SK-N-SH treated with all-trans-retinoic acid at 6 μM for 48 hours (cell line): Measurements from ENCODE around the gene CADM1.

Experiments
- BACH2 ChIP-seq: fragments of 250-450 bp; sonication (Bioruptor Pico); IDR thresholded peaks from 2 replicates; pipeline ENCODE4 v1.9.0; 2021; ENCODE audit warnings: mild to moderate bottlenecking, borderline replicate concordance
- CSDC2 ChIP-seq: fragments of 250-450 bp; sonication (Bioruptor Pico); IDR thresholded peaks from 2 replicates; pipeline ENCODE4 v1.5.0; 2020; ENCODE audit warnings: mild to moderate bottlenecking, moderate library complexity
- GLIS3 ChIP-seq: fragments of 250-450 bp; sonication (Bioruptor Pico); IDR thresholded peaks from 2 replicates; pipeline ENCODE4 v1.5.0; 2020; ENCODE audit warnings: mild to moderate bottlenecking, moderate library complexity
- ISL1 ChIP-seq: fragments of 250-450 bp; sonication (Bioruptor Pico); IDR thresholded peaks from 2 replicates; pipeline ENCODE4 v2.1.2; 2022; ENCODE audit warnings: mild to moderate bottlenecking, moderate library complexity
- PPARA ChIP-seq: fragments of 250-450 bp; sonication (Bioruptor Pico); IDR thresholded peaks from 2 replicates; pipeline ENCODE4 v1.5.0; 2020; ENCODE audit warnings: mild to moderate bottlenecking, borderline replicate concordance
- RARB ChIP-seq: fragments of 250-450 bp; sonication (Bioruptor Pico); IDR thresholded peaks from 2 replicates; pipeline ENCODE4 v1.8.0; 2021; ENCODE audit warnings: mild to moderate bottlenecking, moderate library complexity
- ZFP3 ChIP-seq: fragments of 250-450 bp; sonication (Bioruptor Pico); IDR thresholded peaks from 2 replicates; pipeline ENCODE4 v1.5.0; 2020; ENCODE audit warnings: mild to moderate bottlenecking, moderate library complexity
- ZNF70 ChIP-seq: fragments of 450-650 bp; formaldehyde crosslinking; IDR thresholded peaks from 2 replicates; pipeline ENCODE4 v1.5.0; 2020; ENCODE audit warnings: mild to moderate bottlenecking, moderate library complexity
- TF ChIP-seq, protein P1 (sequence below): fragments of 250-450 bp; sonication (Bioruptor Pico); IDR thresholded peaks from 2 replicates; pipeline ENCODE4 v1.5.0; 2020; ENCODE audit warnings: mild to moderate bottlenecking, moderate library complexity
- TF ChIP-seq, protein P2 (sequence below): fragments of 250-450 bp; sonication (Bioruptor Pico); IDR thresholded peaks from 2 replicates; pipeline ENCODE4 v1.8.0; 2020; ENCODE audit warnings: mild to moderate bottlenecking, moderate library complexity, borderline replicate concordance
- TF ChIP-seq, protein P3 (sequence below): fragments of 250-450 bp; sonication (Bioruptor Pico); IDR thresholded peaks from 2 replicates; pipeline ENCODE4 v1.8.0; 2021; ENCODE audit warnings: low read depth, mild to moderate bottlenecking, moderate library complexity, borderline replicate concordance
- TF ChIP-seq, protein P4 (sequence below): fragments of 250-450 bp; sonication (Bioruptor Pico); IDR thresholded peaks from 2 replicates; pipeline ENCODE4 v1.5.1; 2020; ENCODE audit warnings: low read depth, mild to moderate bottlenecking, moderate library complexity

DNA sequence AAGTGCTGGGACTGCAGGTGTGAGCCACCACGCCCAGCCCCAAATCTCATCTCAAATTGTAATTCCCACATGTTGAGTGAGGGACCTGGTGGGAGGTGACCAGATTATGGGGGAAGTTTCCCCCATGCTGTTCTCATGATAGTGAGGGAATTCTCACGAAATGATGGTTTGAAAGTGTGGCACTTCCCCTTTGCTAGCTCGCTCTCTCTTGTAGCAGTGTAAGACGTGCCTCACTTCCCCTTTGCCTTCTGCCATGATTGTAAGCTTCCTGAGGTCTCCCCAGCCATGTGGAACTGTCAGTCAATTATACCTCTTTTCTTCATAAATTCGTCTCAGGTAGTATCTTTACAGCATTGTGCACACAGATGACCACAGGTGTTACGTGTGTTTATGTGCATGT lies 357.8 kb downstream of the CADM1 start:
- TF ChIP-seq, protein P1, sequence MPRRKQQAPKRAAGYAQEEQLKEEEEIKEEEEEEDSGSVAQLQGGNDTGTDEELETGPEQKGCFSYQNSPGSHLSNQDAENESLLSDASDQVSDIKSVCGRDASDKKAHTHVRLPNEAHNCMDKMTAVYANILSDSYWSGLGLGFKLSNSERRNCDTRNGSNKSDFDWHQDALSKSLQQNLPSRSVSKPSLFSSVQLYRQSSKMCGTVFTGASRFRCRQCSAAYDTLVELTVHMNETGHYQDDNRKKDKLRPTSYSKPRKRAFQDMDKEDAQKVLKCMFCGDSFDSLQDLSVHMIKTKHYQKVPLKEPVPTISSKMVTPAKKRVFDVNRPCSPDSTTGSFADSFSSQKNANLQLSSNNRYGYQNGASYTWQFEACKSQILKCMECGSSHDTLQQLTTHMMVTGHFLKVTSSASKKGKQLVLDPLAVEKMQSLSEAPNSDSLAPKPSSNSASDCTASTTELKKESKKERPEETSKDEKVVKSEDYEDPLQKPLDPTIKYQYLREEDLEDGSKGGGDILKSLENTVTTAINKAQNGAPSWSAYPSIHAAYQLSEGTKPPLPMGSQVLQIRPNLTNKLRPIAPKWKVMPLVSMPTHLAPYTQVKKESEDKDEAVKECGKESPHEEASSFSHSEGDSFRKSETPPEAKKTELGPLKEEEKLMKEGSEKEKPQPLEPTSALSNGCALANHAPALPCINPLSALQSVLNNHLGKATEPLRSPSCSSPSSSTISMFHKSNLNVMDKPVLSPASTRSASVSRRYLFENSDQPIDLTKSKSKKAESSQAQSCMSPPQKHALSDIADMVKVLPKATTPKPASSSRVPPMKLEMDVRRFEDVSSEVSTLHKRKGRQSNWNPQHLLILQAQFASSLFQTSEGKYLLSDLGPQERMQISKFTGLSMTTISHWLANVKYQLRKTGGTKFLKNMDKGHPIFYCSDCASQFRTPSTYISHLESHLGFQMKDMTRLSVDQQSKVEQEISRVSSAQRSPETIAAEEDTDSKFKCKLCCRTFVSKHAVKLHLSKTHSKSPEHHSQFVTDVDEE (CRISPR knock-in tag) = no peak
- TF ChIP-seq, protein P2, sequence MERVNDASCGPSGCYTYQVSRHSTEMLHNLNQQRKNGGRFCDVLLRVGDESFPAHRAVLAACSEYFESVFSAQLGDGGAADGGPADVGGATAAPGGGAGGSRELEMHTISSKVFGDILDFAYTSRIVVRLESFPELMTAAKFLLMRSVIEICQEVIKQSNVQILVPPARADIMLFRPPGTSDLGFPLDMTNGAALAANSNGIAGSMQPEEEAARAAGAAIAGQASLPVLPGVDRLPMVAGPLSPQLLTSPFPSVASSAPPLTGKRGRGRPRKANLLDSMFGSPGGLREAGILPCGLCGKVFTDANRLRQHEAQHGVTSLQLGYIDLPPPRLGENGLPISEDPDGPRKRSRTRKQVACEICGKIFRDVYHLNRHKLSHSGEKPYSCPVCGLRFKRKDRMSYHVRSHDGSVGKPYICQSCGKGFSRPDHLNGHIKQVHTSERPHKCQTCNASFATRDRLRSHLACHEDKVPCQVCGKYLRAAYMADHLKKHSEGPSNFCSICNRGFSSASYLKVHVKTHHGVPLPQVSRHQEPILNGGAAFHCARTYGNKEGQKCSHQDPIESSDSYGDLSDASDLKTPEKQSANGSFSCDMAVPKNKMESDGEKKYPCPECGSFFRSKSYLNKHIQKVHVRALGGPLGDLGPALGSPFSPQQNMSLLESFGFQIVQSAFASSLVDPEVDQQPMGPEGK = no peak
- TF ChIP-seq ZFP3 = no peak
- TF ChIP-seq ZNF70 (CRISPR knock-in tag) = no peak
- no peak for TF ChIP-seq PPARA (CRISPR knock-in tag)
- TF ChIP-seq CSDC2 (CRISPR knock-in tag) = no peak
- TF ChIP-seq, protein P3, sequence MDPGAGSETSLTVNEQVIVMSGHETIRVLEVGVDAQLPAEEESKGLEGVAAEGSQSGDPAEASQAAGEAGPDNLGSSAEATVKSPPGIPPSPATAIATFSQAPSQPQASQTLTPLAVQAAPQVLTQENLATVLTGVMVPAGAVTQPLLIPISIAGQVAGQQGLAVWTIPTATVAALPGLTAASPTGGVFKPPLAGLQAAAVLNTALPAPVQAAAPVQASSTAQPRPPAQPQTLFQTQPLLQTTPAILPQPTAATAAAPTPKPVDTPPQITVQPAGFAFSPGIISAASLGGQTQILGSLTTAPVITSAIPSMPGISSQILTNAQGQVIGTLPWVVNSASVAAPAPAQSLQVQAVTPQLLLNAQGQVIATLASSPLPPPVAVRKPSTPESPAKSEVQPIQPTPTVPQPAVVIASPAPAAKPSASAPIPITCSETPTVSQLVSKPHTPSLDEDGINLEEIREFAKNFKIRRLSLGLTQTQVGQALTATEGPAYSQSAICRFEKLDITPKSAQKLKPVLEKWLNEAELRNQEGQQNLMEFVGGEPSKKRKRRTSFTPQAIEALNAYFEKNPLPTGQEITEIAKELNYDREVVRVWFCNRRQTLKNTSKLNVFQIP = no peak
- no peak for TF ChIP-seq GLIS3 (CRISPR knock-in tag)
- TF ChIP-seq, protein P4, sequence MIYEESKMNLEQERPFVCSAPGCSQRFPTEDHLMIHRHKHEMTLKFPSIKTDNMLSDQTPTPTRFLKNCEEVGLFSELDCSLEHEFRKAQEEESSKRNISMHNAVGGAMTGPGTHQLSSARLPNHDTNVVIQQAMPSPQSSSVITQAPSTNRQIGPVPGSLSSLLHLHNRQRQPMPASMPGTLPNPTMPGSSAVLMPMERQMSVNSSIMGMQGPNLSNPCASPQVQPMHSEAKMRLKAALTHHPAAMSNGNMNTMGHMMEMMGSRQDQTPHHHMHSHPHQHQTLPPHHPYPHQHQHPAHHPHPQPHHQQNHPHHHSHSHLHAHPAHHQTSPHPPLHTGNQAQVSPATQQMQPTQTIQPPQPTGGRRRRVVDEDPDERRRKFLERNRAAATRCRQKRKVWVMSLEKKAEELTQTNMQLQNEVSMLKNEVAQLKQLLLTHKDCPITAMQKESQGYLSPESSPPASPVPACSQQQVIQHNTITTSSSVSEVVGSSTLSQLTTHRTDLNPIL = no peak
- TF ChIP-seq ISL1 (CRISPR knock-in tag) = no peak
- TF ChIP-seq BACH2 (CRISPR knock-in tag) = no peak
- TF ChIP-seq RARB = no peak
